Loucy (cell line): ENCODE measurements around the gene ARHGAP26.

ENCODE experiments used
- H2AFZ ChIP-seq: fragments of 200-600 bp; sonication (generic); 2 replicates; pipeline ENCODE4 v1.6.0; 2016; ENCODE audit warnings: antibody characterized with exemption, mild to moderate bottlenecking, low read length, moderate library complexity
- H3F3A ChIP-seq: fragments of 200-600 bp; 2 replicates; pipeline ENCODE4 v1.6.0; 2016; ENCODE audit warnings: antibody characterized with exemption, low read depth, mild to moderate bottlenecking
- H3K27me3 ChIP-seq: fragments of 200-600 bp; sonication (generic); 2 replicates; pipeline ENCODE4 v1.6.1; 2014; ENCODE audit warnings: low read length, mild to moderate bottlenecking; ENCODE audit not compliant: insufficient read depth, poor library complexity, severe bottlenecking
- H3K36me3 ChIP-seq: fragments of 200-600 bp; sonication (generic); 2 replicates; pipeline ENCODE4 v1.6.1; 2016; ENCODE audit warnings: low read length; ENCODE audit not compliant: insufficient read depth
- H3K4me1 ChIP-seq: fragments of 200-600 bp; sonication (generic); 2 replicates; pipeline ENCODE4 v1.5.1; 2014; ENCODE audit warnings: low read length, mild to moderate bottlenecking; ENCODE audit not compliant: insufficient read depth, poor library complexity, severe bottlenecking
- H3K4me2 ChIP-seq: fragments of 200-600 bp; sonication (generic); 2 replicates; pipeline ENCODE4 v1.6.0; 2014; ENCODE audit warnings: antibody characterized with exemption, low read length, low read depth, mild to moderate bottlenecking; ENCODE audit not compliant: poor library complexity, severe bottlenecking
- H3K4me3 ChIP-seq: fragments of 200-600 bp; sonication (generic); 2 replicates; pipeline ENCODE4 v1.5.1; 2014; ENCODE audit warnings: low read length, mild to moderate bottlenecking, mixed read lengths; ENCODE audit not compliant: poor library complexity, severe bottlenecking
- H3K79me2 ChIP-seq: fragments of 200-600 bp; sonication (generic); 2 replicates; pipeline ENCODE4 v1.6.1; 2014; ENCODE audit warnings: low read length; ENCODE audit not compliant: insufficient read depth
- H3K9ac ChIP-seq: fragments of 200-600 bp; sonication (generic); 2 replicates; pipeline ENCODE4 v1.6.0; 2014; ENCODE audit warnings: mild to moderate bottlenecking, low read depth, low read length, moderate library complexity; ENCODE audit not compliant: poor library complexity, severe bottlenecking
- H3K9me2 ChIP-seq: fragments of 200-600 bp; sonication (generic); replicated peaks from 2 replicates; pipeline ENCODE4 v1.6.1; 2016; ENCODE audit warnings: low read depth, low read length, mixed read lengths
- H3K9me3 ChIP-seq: fragments of 200-600 bp; sonication (generic); 2 replicates; pipeline ENCODE4 v1.6.1; 2014; ENCODE audit warnings: mild to moderate bottlenecking, antibody characterized with exemption, low read length, low read depth; ENCODE audit not compliant: insufficient read depth
- H4K20me1 ChIP-seq: fragments of 200-600 bp; sonication (generic); 2 replicates; pipeline ENCODE4 v1.6.0; 2014; ENCODE audit warnings: antibody characterized with exemption, low read length, mild to moderate bottlenecking; ENCODE audit not compliant: insufficient read depth, poor library complexity, severe bottlenecking
- EZH2phosphoT487 ChIP-seq: fragments of 200-600 bp; IDR thresholded peaks from 2 replicates; pipeline ENCODE4 v1.6.1; 2018; ENCODE audit warnings: antibody characterized with exemption, mild to moderate bottlenecking, moderate library complexity, borderline replicate concordance
- TF ChIP-seq, protein P1 (sequence below): fragments of 200-600 bp; sonication (generic); conservative IDR thresholded peaks from 2 replicates; pipeline ENCODE4 v1.5.1; 2014; ENCODE audit warnings: mild to moderate bottlenecking, antibody characterized with exemption, low read length

ARHGAP26 gene

DNA sequence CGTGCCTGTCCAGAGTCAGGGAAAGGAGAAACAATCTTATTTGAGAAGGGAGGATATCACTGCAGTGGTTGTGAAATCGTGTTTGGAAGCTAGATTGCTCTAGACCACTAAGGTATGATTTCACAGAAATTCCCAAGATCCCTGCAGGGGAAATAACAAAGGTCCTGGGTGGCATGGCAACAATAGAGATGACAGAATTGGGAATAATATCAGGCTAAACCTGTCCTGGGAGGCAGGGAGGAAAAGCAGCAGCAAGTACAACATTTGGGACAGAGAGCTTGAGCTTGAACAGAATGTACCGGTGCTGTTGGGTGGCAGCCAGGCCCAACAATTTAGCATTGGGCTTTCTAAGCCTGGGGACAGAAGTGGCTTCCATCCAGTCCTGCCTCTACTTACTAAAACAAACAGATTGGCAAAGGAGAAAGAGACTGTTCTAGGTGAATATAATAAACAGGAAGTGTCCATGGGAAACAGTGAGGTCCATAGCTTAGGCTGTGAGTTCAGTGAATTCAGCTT is 17.0 kb upstream of the ARHGAP26 start:
- H3K9me3 ChIP-seq = no peaks in the 10 kb centered on the region
- peaks cover 8% of the 10 kb centered on the region for H3K4me1 ChIP-seq
- no peaks in the 10 kb centered on the region for H3F3A ChIP-seq
- H2AFZ ChIP-seq = peak overlapping the region; percentile 70; the same call in 1 of the 2 replicates
- no peak for TF ChIP-seq EZH2phosphoT487
- H3K4me3 ChIP-seq = no peak overlapping the region
- H3K79me2 ChIP-seq = no peaks in the 10 kb centered on the region
- no peaks in the 10 kb centered on the region for H3K27me3 ChIP-seq
- H4K20me1 ChIP-seq = no peaks in the 10 kb centered on the region
- H3K9me2 ChIP-seq = no peaks in the 10 kb centered on the region
- no peak overlapping the region for H3K4me2 ChIP-seq
- H3K36me3 ChIP-seq = no peaks in the 10 kb centered on the region
- no peak overlapping the region for H3K9ac ChIP-seq

DNA sequence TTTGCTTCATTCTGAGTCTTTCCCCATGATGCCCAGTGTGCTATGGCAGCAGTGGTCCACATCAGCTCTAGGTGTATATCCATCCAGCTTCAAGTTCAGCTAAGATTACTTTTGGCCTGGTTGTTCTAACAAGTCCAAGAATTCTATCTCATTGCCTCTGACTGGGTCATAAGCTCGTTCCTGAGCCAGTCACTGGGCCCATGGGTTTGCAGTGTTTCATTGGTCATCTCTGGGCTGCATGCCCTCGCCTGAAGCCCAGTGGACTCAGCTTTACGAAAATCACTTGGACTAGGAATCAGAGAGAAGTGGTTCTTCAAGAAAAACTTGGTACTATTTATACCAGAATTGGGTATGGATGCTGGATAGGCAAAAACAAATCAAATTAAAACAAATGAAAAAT is 16.1 kb upstream of the ARHGAP26 start:
- no peaks in the 10 kb centered on the region for H3K36me3 ChIP-seq
- H3K9me3 ChIP-seq = no peaks in the 10 kb centered on the region
- H3K9me2 ChIP-seq = no peaks in the 10 kb centered on the region
- H3K27me3 ChIP-seq = no peaks in the 10 kb centered on the region
- no peaks in the 10 kb centered on the region for H3K79me2 ChIP-seq
- H3K4me1 ChIP-seq = peaks cover 6% of the 10 kb centered on the region
- no peak overlapping the region for H3K4me3 ChIP-seq
- H3K9ac ChIP-seq = no peak overlapping the region
- no peaks in the 10 kb centered on the region for H4K20me1 ChIP-seq
- H3K4me2 ChIP-seq = no peak overlapping the region
- no peaks in the 10 kb centered on the region for H3F3A ChIP-seq
- H2AFZ ChIP-seq = no peak overlapping the region
- TF ChIP-seq, protein P1, sequence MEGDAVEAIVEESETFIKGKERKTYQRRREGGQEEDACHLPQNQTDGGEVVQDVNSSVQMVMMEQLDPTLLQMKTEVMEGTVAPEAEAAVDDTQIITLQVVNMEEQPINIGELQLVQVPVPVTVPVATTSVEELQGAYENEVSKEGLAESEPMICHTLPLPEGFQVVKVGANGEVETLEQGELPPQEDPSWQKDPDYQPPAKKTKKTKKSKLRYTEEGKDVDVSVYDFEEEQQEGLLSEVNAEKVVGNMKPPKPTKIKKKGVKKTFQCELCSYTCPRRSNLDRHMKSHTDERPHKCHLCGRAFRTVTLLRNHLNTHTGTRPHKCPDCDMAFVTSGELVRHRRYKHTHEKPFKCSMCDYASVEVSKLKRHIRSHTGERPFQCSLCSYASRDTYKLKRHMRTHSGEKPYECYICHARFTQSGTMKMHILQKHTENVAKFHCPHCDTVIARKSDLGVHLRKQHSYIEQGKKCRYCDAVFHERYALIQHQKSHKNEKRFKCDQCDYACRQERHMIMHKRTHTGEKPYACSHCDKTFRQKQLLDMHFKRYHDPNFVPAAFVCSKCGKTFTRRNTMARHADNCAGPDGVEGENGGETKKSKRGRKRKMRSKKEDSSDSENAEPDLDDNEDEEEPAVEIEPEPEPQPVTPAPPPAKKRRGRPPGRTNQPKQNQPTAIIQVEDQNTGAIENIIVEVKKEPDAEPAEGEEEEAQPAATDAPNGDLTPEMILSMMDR = no peak
- no peak for TF ChIP-seq EZH2phosphoT487

DNA sequence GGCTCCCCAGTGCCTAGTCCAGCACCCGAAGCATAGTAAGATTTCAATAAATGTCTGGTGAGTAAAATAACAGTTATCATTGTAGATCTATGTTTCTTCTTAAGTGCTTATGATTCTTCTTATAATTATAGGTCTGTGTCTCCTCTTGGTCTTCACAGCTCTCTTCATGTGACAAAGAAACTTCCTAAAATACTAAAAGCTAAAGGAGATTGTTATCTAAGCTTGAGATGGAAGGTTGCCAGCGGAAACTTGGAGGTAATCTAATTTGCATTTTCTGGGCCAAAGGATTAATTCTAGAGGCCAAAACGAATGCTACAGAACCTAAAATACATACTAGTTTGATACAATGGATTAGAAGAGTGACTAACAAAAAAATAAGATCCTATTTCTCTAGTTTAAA is 13.6 kb upstream of the ARHGAP26 start:
- no peaks in the 10 kb centered on the region for H3K4me1 ChIP-seq
- no peaks in the 10 kb centered on the region for H3K36me3 ChIP-seq
- H3K9me3 ChIP-seq = no peaks in the 10 kb centered on the region
- no peaks in the 10 kb centered on the region for H3F3A ChIP-seq
- no peaks in the 10 kb centered on the region for H3K9me2 ChIP-seq
- TF ChIP-seq, protein P1 = no peak
- no peak for TF ChIP-seq EZH2phosphoT487
- H3K79me2 ChIP-seq = no peaks in the 10 kb centered on the region
- H3K4me2 ChIP-seq = no peak overlapping the region
- no peak overlapping the region for H2AFZ ChIP-seq
- no peak overlapping the region for H3K4me3 ChIP-seq
- H4K20me1 ChIP-seq = no peaks in the 10 kb centered on the region
- no peaks in the 10 kb centered on the region for H3K27me3 ChIP-seq
- no peak overlapping the region for H3K9ac ChIP-seq

DNA sequence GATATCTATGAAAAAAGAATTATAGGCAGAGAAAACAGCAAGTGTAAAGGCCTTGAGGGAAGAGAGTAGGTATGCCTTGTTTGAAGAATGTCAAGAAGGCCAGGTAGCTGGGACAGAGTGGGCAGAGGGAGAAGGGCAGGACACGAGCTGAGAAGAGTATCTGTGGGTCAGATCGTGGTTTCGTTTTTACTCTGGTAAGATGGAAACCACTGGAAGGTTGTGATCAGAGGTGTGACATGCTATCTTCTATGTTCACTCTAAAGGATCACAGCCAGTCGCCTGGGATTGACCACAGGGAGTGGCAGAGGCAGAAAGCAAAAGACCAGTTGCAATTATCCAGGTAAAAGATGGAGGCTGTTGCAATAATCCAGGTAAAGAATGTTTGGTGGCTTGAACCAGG is 12.6 kb upstream of the ARHGAP26 start:
- H3K27me3 ChIP-seq = no peaks in the 10 kb centered on the region
- H3K4me1 ChIP-seq = no peaks in the 10 kb centered on the region
- no peaks in the 10 kb centered on the region for H3K9me2 ChIP-seq
- no peaks in the 10 kb centered on the region for H3K9me3 ChIP-seq
- H3K9ac ChIP-seq = no peak overlapping the region
- no peaks in the 10 kb centered on the region for H3K36me3 ChIP-seq
- H3K4me2 ChIP-seq = no peak overlapping the region
- no peak overlapping the region for H3K4me3 ChIP-seq
- H4K20me1 ChIP-seq = no peaks in the 10 kb centered on the region
- no peaks in the 10 kb centered on the region for H3F3A ChIP-seq
- no peaks in the 10 kb centered on the region for H3K79me2 ChIP-seq
- H2AFZ ChIP-seq = no peak overlapping the region
- TF ChIP-seq EZH2phosphoT487 = no peak
- TF ChIP-seq, protein P1 = no peak
